HG03196 (cell line): ENCODE results near the gene PRM2.
A peak's percentile ranks its signal among the peaks of the same experiment; 100 is the strongest.

Experiments
- ATAC-seq: cut with Tn5 transposase; IDR thresholded peaks from one replicate; pipeline ENCODE4 v1.9.1; 2021; ENCODE audit not compliant: unreplicated experiment

PRM2 gene, protein sequence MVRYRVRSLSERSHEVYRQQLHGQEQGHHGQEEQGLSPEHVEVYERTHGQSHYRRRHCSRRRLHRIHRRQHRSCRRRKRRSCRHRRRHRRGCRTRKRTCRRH

DNA sequence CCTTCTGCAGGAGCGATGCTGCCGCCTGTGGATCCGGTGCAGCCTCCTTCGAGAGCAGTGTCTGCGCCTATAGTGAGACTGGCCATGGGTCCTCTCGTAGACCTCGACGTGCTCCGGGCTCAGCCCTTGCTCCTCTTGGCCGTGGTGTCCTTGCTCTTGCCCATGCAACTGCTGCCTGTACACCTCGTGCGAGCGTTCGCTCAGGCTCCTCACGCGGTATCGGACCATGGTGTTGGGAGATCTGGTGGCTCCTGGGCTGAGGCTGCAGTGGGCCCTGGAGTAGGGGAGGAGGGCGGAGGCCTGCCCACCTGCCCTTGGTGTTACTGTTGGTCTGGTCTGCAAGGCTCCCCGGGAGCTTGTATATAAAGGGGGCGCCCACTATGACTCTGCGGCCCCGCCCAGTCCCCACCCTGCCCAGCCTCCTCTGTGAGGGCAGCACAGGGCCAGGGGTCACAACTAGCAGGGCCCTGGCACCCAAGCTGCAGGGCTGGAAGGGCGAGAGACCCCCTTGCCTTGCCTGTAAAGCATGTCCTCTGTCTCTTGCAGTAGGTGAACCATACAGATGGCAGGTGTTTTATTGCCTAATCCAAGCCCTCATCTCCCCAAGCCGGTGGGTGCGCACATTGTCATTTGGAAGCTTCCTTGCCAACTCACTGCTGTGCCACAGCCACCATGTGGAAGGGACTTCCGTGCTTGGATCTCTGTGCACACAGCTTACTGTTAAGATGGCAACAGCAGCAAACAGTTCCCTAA lies at the start of gene PRM2:
TSS of gene PRM2 (minus strand) at position 338 of the 753 bp plus-strand sequence. CDS start at position 228, 110 bp downstream.
- ATAC-seq = no peak

DNA sequence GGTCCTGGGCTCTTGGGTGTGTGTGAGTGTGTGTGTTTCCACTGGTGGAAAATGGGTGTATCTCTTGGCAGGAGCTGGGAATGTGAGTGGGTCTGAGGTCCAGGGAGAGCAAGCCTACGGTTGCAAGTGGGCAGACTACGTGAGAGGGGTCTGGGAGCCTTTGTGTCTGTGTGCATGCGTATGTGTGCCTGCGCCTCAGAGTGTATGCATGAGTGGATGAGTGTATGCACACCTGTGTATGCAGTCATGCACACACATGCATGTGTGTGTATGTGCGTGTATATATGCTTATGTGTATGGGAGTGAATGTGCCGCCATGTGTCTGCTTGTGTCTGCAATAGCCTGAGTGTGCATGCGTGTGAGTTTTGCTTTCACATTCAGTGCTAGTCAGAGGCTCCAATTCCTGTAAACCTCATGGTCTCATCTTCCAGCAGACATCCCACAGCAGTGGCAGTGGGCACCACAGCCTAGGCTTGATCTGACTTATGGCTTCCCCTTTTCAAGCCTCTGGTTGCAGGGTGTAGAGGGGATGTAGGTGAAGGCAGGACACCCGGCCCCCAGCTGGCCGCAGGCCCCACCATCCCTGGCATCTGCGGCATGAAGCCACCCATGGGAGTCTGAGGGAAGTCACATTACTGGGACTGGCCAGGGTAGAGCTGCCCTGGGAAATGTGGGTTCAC lies 49.3 kb upstream of the PRM2 start:
- no peak for ATAC-seq

DNA sequence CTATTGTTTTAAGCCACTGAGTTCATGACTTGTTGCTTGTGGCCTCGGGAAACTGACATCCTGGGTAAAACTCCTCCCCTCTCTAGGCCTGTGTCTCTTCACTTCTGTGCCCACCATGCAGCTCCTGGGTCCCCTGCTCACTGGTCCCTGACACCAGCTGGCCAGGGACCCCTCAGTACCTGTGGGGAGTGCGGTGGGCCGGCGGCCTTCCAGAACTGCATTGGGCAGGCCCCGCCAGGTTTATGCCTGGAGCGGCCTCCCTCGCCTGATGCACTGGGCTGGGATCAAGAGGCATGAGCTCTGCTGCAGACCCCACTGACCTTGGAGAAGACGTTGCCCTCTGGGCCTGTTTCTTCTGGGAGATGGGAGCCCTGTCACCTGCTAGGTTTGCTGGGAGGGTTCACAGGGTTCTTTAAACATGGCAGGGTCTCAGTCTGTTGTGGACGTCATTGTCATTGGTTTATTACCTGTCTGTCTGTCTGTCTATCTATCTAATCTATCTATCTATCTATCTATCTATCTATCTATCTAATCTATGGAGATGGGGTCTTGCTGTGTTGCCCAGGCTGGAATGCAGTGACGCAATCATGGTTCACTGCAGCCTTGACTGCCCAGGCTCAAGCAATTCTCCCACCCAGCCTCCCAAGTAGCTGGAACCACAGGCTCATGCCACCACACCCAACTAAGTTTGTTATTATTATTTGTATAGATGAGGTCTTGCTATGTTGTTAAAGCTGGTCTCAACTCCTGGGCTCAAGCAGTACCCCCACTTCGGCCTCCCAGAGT lies 47.5 kb upstream of the PRM2 start:
- no peak for ATAC-seq

DNA sequence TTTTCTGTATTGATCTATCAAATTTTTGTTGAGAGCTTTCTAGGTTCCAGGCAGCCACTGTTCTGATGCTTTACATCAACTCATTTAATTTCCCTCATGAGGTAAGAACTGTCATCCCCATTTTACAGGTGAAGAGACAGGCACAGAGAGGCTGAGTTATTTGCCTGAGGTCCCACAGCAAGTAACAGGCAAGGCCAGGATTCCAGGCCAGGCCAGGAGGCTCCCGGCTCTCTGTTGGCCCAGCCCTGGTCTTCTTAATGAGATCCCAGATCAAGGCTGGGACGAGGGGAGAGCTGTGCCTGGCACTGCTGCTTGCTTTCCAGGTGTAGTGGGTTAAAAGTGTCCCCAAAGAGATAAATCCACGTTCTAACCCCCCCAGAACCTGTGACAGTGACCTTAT lies 46.5 kb upstream of the PRM2 start:
- ATAC-seq = no peak

DNA sequence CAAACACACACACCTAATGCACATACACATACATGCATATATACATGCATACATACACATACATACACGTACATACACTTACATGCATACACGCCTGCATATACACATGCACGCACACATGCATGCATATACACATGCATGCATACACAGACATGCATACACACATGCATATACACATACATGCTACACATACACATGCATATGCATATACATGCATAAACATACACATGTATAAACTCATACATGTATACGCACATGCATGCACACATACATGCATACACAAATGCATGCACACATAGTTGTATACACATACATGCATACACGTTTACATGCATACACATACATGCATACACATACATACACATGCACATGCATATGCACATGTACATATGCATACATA lies 45.4 kb upstream of the PRM2 start:
- no peak for ATAC-seq

DNA sequence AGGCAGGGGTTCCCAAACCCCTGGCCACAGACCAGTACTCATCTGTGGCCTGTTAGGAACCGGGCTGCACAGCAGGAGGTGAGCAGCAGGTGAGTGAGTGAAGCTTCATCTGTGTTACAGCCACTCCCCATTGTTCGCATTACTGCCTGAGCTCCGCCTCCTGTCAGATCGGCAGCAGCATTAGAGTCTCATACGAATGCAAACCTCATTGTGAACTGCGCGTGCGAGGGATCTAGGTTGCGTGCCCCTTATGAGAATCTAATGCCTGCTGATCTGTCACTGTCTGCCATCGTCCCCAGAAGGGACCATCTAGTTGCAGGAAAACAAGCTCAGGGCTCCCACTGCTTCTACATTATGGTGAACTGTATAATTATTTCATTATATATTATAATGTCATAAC lies 43.9 kb upstream of the PRM2 start:
- ATAC-seq = no peak

DNA sequence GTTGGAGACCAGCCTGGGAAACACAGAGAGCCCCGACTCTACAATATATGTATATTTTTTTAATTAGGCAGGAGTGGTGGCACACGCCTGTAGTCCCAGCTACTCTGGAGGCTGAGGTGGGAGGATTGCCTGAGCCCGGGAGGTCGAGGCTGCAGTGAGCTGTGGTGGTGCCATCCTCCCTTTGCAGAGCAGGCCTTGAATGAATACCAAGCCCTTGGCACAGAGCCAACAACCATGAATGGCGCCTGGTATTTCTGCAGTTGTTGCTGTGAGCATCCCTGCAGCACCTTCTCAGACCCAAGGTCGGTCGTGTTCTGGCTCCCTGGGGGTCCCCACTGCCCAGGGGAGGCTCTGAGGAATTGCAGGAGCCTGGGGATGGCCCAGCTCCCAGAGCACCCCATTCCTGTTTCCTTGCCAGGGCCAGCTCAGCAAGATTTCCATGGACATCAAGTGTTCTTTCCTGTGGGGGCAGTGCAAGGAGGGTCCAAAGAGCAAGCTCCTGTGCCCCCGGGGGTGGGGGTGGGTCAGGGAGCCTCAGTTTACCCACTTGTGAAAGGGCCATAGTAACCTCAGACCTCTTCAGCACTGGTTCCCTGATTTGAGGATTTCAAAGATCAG lies 43.4 kb upstream of the PRM2 start:
- no peak for ATAC-seq

DNA sequence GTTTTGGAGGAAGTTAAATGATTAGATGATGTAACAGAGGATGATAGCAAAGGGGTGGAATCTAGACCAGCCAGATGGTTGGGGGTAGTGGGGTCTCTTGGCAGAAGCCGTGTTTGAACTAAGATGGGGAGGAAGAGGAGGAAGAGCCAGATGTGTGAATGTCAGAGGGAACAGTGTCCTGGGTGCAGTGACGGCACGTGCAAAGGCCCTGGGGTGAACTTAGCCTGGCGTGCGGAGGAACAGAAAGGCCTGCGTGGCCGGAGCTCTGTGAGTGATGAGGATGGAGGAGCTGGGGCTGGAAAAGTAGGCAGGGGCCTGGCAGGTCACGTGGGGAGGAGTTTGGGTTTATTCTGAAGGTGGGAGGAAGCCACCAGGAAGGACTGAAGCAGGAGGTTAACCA lies 42.5 kb upstream of the PRM2 start:
- no peak for ATAC-seq

DNA sequence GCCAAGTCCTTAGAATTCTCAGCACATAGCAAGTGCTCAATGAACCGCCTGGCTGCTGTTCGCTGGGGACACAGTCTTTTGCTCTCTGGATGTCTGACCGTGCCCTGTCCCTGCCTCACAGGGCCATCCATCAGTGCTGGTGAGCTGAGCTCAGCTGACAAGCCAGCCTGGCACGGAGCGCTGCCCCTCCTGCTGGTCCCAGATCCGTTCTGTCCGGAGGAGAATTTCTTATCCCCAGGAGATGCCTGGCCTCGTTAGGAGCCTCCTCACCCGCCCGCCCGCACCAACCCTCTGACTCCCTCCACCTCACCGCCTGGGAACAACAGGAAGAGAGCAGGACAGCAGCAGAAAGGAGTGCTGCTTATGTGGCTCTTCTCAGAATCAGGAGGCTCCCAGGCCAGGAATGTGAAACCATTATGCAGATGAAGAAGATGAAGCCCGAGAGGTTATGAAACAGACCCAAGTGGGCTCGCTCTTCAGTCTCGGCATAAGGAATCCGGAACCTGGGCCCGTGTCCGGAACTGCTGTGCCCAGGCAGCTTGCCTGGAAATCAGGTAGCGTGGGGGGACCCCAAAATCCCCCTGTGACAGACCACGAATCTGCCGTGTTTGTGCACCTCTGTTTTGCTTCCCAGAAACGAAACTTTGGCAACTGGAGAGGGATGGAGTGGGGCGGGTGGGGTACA lies 40.2 kb upstream of the PRM2 start:
- no peak for ATAC-seq

DNA sequence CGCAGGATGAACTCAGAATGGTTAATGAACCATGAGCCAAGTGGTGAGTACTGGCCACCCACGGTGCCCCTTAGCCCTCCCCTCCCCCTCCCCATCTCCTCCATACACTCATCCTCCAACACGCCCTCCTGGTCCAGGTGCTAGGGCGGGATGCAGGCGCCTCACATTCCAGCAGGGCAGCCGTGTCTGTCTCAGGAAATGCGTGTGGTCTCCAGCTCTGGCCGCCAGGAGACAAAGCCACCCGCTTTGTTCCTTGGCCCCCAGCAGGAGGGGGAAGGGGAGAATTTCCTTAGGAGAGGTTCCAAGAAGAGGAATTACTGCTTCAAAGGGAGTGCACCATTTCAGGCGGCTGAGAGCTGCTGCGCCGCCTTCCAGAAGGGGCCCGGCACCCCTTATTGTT lies 39.2 kb upstream of the PRM2 start:
- ATAC-seq = no peak

DNA sequence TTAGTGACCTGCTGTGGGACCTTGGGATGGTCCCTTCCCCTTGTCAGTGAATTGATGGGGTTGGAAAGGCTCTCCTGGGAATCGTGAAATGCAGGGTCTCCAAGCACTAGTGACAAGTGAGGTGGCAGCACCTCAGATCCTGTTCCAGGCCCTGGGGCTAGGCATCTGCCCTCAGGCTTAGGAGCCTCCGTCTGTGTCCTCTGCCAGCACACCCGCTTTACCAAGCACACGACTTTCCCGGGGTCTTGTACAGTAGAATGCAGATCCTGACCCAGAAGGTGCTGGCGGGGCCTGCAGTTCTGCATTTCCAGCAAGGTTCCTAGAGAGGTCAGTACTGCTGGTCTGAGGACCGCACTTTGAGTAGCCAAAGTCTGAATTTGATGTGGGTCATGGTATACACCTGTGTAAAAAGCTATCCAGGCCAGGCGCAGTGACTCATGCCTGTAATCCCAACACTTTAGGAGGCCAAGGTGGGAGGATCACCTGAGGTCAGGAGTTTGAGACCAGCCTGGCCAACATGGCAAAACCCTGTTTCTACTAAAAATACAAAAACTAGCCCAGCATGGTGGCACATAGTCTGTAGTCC lies 38.1 kb upstream of the PRM2 start:
- ATAC-seq = no peak

DNA sequence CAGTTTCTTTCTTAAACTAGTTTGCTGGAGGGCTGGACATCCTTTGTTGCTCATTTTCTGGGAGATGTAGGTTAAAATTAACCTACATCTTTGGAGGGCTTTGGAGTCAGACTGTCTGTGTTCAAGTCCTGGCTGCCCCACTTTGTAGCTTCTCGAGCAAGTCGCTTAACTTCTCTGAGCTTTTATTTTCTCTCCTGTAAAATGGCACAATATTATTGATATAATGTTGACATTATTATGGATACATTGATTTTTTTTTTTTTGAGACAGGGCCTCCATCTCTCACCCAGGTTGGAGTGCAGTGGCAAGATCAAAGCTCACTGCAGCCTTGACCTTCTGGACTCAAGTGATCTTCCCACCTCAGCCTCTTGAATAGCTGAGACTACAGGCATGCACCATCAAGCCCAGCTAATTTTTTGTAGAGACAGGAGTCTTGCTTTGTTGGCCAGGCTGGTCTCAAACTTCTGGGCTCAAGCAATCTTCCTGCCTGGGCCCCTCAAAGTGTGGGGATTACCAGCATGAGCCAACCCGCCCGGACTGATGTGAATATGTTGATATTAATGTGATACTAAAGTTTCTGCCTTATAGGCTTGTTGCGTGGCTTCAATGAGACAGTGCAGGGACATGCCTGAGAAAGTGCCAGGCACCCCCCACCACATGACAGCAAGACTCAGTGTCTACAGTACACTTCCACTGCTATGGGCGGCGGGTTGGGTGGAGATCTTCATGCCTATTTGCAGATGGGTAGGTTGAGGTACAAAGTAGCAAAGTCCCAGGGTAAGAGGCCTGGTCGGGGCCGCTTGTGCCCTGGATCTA lies 37.4 kb upstream of the PRM2 start:
- no peak for ATAC-seq

DNA sequence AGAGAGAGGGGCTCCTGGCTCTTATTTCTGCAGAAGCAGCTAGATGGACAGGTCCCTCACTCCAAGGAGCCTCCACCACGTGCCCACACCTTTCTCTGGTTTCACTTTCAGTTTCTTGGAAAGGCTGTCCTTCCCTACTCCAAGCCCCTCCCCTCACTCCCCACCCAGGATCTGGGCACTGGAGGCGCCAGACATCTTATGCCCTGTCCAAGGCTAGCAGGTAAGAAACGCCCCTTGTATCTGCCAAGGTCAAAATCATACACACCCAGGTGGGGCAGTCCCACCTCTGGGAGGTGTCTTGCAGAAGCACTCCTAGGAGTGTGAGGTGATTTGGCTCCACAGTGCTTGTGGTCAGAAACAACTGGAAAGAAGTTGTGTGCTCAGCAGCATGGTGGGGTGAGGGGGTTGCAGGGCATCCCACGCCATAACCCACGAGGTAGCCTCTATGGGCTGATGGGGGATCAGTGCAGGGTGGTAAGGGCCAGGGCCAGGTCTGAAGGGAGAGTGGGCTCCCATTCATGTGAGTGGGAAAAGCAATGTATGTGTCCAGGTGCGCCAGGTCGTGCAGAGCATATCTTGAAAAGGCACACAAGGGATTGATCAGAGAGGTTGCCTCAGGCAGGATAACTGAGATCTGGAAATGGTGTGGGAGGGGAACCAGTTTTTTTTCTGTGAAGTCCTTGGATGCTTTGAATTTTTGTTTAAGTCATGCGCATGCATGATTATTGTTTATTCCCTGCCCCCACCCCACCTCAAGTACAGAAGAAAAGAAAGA lies 36.6 kb upstream of the PRM2 start:
- ATAC-seq = no peak

DNA sequence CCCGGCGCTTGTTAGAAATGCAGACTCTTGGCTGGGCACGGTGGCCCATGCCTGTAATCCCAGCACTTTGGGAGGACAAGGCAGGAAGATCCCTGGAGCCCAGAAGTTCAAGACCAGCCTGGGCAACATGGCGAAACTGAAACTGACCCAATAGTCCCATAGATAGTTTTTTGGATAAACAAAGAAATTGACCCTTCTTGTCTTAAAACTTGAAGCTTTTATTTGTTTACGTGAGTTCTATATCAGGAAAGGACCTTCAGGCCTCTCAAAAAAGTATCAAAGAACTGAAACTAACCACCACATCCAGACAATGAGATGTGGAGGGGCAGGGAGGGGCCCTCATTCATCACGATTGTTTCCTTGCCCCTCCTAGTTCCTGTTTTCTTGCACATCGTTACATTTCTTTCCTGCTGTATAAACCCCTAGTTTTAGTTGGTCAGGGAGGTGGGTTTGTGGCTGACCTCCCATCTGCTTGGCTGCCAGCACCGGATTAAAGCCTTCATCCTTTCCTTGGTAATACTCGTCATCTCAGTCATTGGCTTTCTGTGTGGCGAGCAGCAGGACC lies 34.8 kb upstream of the PRM2 start:
- ATAC-seq = no peak

DNA sequence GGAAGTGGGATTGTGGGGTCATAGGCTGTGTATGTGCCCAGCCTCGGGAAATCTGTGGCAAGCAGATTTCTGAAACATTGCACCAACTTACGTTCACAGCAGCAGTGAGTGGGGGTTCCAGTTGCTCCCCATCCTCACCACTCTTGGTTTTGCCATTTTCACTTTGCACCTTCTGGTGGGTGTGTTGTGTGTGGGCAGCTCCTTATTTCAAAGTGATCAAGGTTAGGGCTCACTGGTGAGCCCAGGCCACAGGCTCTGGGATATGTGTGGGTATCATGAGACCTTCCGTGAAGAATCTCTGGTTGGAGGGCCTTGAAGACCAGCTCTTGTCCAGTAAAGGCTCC lies 34.3 kb upstream of the PRM2 start:
- ATAC-seq = no peak

DNA sequence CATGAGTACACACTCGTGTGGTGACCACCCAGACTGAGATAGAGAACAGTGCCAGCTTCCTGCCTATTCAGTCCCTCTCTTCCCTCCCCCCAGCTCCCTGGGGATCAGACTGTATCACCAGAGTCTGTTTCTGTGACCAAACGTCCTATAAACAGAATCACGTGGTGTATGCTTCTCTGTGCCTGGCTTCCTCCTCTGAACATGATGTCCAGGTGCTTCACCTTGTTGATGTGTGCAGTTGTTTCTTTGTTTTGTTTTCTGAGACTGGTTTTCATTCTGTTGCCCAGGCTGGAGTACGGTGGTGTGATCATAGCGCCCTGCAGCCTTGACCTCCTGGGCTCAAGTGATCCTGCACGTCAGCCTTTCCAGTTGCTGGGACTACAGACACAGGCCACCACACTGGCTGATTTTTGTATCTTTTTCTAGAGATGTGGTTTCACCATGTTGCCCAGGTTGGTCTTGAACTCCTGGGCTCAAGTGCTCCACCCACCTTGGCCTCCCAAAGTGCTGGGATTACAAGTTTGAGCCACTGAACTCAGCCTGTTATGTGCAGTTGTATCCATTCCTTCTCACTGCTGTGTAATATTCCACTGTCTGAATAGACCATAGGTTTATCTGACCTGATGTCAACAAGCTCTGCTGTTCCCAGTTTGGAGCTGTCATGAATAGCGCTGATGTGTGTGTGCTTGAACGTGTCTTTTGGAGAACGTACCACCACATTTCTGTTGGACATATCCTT lies 33.8 kb upstream of the PRM2 start:
- peak; percentile 43 for ATAC-seq

DNA sequence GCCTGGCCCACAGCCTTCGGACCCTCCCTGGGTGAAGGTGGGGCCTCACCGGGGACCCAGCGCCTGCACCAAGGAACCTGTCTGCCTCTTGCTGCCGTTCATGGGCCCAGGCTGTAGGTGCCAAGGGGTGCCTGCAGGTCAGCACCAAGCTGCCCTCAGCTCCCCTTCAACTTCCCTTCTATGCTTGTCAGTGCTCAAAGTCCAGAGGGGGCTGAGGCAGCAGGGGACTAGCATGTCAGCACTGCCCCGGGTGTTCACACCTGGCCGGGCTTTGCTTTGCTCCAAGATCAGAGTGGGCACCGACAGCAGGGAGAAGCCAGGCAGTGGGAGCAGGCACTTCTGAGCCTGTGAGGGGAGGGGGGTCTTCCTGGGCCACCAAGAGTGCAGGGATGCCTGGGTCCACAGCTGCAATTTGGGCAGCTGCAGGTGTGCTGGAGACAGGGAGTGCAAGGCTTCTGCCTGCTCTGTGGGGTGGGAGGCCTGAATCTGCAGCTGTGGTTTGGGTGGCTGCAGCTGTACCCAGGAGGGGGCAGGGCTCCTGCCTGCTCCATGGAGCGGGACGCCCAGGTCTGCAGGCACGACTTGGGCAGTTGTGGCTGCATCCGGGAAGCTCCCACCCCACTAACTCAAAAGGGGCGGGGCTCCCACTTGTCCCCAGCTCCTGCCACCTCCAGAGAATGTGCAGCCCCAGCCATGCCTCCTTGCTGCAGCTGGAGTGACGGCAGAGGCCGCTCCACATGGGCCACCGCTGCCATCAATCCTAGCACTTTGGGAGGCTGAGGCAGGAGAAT lies 32.4 kb upstream of the PRM2 start:
- ATAC-seq = peak; percentile 20
